Erythroblast (primary cell): Measurements from ENCODE around the gene STK11.

Source experiments
- GATA1 ChIP-seq: IDR thresholded peaks from 2 replicates; pipeline ENCODE4 v1.6.1; 2011; ENCODE audit warnings: low read depth, mild to moderate bottlenecking, control low read depth, low read length, moderate library complexity
- POLR2A ChIP-seq: IDR thresholded peaks from 2 replicates; pipeline ENCODE4 v1.6.1; 2011; ENCODE audit warnings: mild to moderate bottlenecking, low read length

GRCh38 chr19:1259876-1260748 lies 54.5 kb downstream of the STK11 start:
- TF ChIP-seq GATA1 (no peak), POLR2A (no peak)
